Ramos (cell line): ENCODE measurements around the gene CCDC88C.

Source experiments
- in situ Hi-C: fragments of 300-500 bp; cut with MboI; formaldehyde crosslinking; loops from one replicate; pipeline ENCODE4 v1.14.3; 2022; ENCODE audit warnings: low sequenced_read_pairs; ENCODE audit not compliant: unreplicated experiment

The CCDC88C gene

GRCh38 chr14:91400696-91401095 lies 16.9 kb downstream of the CCDC88C start:
- in situ Hi-C loops, result no loop called here

GRCh38 chr14:91399868-91400640 lies 17.6 kb downstream of the CCDC88C start:
- in situ Hi-C loops, result no loop called here

- in situ Hi-C loops, result no loop called here
These were observed 18.9 kb downstream of the CCDC88C start for GRCh38 chr14:91398707-91399106.

GRCh38 chr14:91397965-91398591 lies 19.5 kb downstream of the CCDC88C start:
- in situ Hi-C loops, result no loop called here

- in situ Hi-C loops, result no loop called here
These were observed 20.4 kb downstream of the CCDC88C start for GRCh38 chr14:91396959-91397815.

GRCh38 chr14:91396013-91396660 lies 21.5 kb downstream of the CCDC88C start:
- in situ Hi-C loops, result no loop called here

GRCh38 chr14:91395466-91395865 lies 22.2 kb downstream of the CCDC88C start:
- in situ Hi-C loops, result no loop called here

- in situ Hi-C loops, result no loop called here
These were observed 23.2 kb downstream of the CCDC88C start for GRCh38 chr14:91394105-91395081.

GRCh38 chr14:91392623-91393303 lies 24.9 kb downstream of the CCDC88C start:
- in situ Hi-C loops, result no loop called here

- in situ Hi-C loops, result no loop called here
These were observed 27.3 kb downstream of the CCDC88C start for GRCh38 chr14:91390165-91390778.

- in situ Hi-C loops, result no loop called here
These were observed 28.5 kb downstream of the CCDC88C start for GRCh38 chr14:91389150-91389549.

GRCh38 chr14:91388551-91388975 lies 29.1 kb downstream of the CCDC88C start:
- in situ Hi-C loops, result no loop called here

- in situ Hi-C loops, result no loop called here
These were observed 29.7 kb downstream of the CCDC88C start for GRCh38 chr14:91387951-91388381.

GRCh38 chr14:91387169-91387835 lies 30.3 kb downstream of the CCDC88C start:
- in situ Hi-C loops, result no loop called here

- in situ Hi-C loops, result no loop called here
These were observed 31.9 kb downstream of the CCDC88C start for GRCh38 chr14:91385697-91386096.

GRCh38 chr14:91385224-91385623 lies 32.4 kb downstream of the CCDC88C start:
- in situ Hi-C loops, result no loop called here

- in situ Hi-C loops, result no loop called here
These were observed 34.2 kb downstream of the CCDC88C start for GRCh38 chr14:91383439-91383838.
